H1 (cell line): Measurements from ENCODE around the gene MEF2A. TPM values are rescaled to one million over a fixed set of nuclear protein-coding genes. Genes with fewer than 3 reads are reported as not detected.

Source experiments
- CTCF ChIA-PET: fragments of 300-600 bp; sonication (Branson Sonifier 250); formaldehyde crosslinking; loops from one replicate; lab custom pipeline; 2021; ENCODE audit not compliant: partially characterized antibody; lab: Charles Lee
- POLR2A ChIA-PET: fragments of 300-600 bp; sonication (Branson Sonifier 250); formaldehyde crosslinking; loops from one replicate; lab custom pipeline; 2021; ENCODE audit warnings: inconsistent platforms; ENCODE audit not compliant: partially characterized antibody; lab: Charles Lee
- DNase-seq, 2 experiments: peaks; one replicate each; pipeline versions ENCODE4 v3.0.0 to v3.0.0-alpha.2; 2010 to 2022; ENCODE audit warnings: low spot score in 2 of 2, low read depth in 1 of 2, mixed read lengths in 1 of 2
- FAIRE-seq: peaks from 2 replicates; lab custom pipeline; 2011; peaks lifted over from hg19 to GRCh38; lab: Jason Lieb, UNC
- H2AFZ ChIP-seq: 2 replicates; pipeline ENCODE4 v1.8.1; 2012; ENCODE audit warnings: low read length, inconsistent platforms
- H2AK5ac ChIP-seq: 2 replicates; pipeline ENCODE4 v1.6.1; 2013; ENCODE audit warnings: low read depth, low read length
- H2BK120ac ChIP-seq: replicated peaks from 2 replicates; pipeline ENCODE3; 2013; ENCODE audit warnings: low read depth, low read length, inconsistent platforms
- H2BK12ac ChIP-seq: 2 replicates; pipeline ENCODE4 v1.6.1; 2013; ENCODE audit warnings: low read depth, low read length
- H2BK15ac ChIP-seq: 2 replicates; pipeline ENCODE4 v1.6.1; 2013; ENCODE audit warnings: low read length
- H2BK20ac ChIP-seq: 2 replicates; pipeline ENCODE4 v1.6.1; 2013; ENCODE audit warnings: low read length
- H2BK5ac ChIP-seq: 2 replicates; pipeline ENCODE4 v1.6.1; 2013; ENCODE audit warnings: low read depth, low read length
- H3K14ac ChIP-seq: 2 replicates; pipeline ENCODE4 v1.6.1; 2013; ENCODE audit warnings: inconsistent platforms; ENCODE audit not compliant: insufficient read length
- H3K18ac ChIP-seq: 2 replicates; pipeline ENCODE4 v1.6.1; 2013; ENCODE audit warnings: low read length; ENCODE audit errors: extremely low read depth
- H3K23ac ChIP-seq: 2 replicates; pipeline ENCODE4 v1.6.1; 2013; ENCODE audit warnings: inconsistent platforms; ENCODE audit not compliant: insufficient read length
- H3K23me2 ChIP-seq: 2 replicates; pipeline ENCODE4 v1.6.1; 2013; ENCODE audit warnings: low read depth, low read length
- H3K27ac ChIP-seq: 2 replicates; pipeline ENCODE4 v1.6.1; 2011; ENCODE audit warnings: low read depth, low read length, inconsistent platforms
- H3K27me3 ChIP-seq, 4 experiments: replicated peaks in 1 of 4; 1 replicate in 1 of 4; 2 replicates in 3 of 4; pipeline versions ENCODE4 v1.6.1 to v1.8.1; 2011 to 2013; ENCODE audit warnings: low read length in 3 of 4, mild to moderate bottlenecking in 3 of 4, inconsistent platforms in 2 of 4, mixed read lengths in 2 of 4, moderate library complexity in 1 of 4; ENCODE audit not compliant: control insufficient read depth in 3 of 4, insufficient read depth in 3 of 4; ENCODE audit errors: extremely low read depth in 1 of 4
- H3K36me3 ChIP-seq, 4 experiments: 2 replicates each; pipeline versions ENCODE4 v1.6.1 to v1.8.1; 2011 to 2013; ENCODE audit warnings: mild to moderate bottlenecking in 4 of 4, low read length in 3 of 4, moderate library complexity in 2 of 4, control low read depth in 1 of 4, inconsistent platforms in 1 of 4; ENCODE audit not compliant: insufficient read depth in 4 of 4, control insufficient read depth in 2 of 4
- H3K4ac ChIP-seq: replicated peaks from 2 replicates; pipeline ENCODE3; 2013; ENCODE audit warnings: low read length, low read depth, mixed read lengths, inconsistent platforms; ENCODE audit not compliant: insufficient read length
- H3K4me1 ChIP-seq, 4 experiments: replicated peaks in 1 of 4; 1 replicate in 1 of 4; 2 replicates in 3 of 4; pipeline versions ENCODE4 v1.6.1 to v1.8.1; 2011 to 2013; ENCODE audit warnings: low read length in 3 of 4, inconsistent platforms in 2 of 4, mixed read lengths in 1 of 4; ENCODE audit not compliant: insufficient read depth in 4 of 4, control insufficient read depth in 3 of 4
- H3K4me2 ChIP-seq, 2 experiments: 2 replicates each; pipeline versions ENCODE4 v1.6.1 to v1.8.1; 2011 to 2013; ENCODE audit warnings: low read depth in 2 of 2, low read length in 2 of 2, control low read depth in 1 of 2, inconsistent platforms in 1 of 2, mild to moderate bottlenecking in 1 of 2; ENCODE audit not compliant: insufficient read depth in 1 of 2
- H3K4me3 ChIP-seq, 4 experiments: fragments of 200-600, 300-600 bp in 1 of 4; sonication (generic), shearing (Covaris generic), sonication (Bioruptor Twin) in 1 of 4; 2 replicates each; pipeline versions ENCODE4 v1.5.1 to v1.8.1; 2011 to 2016; ENCODE audit warnings: low read length in 4 of 4, low read depth in 3 of 4, control low read depth in 2 of 4, inconsistent platforms in 2 of 4, mild to moderate bottlenecking in 2 of 4, mixed read lengths in 1 of 4, moderate library complexity in 1 of 4; ENCODE audit not compliant: insufficient read depth in 2 of 4; ENCODE audit errors: extremely low read depth in 1 of 4
- H3K56ac ChIP-seq: replicated peaks from 2 replicates; pipeline ENCODE3; 2013; ENCODE audit warnings: low read depth, mild to moderate bottlenecking, mixed read lengths, low read length, inconsistent platforms; ENCODE audit not compliant: insufficient read length
- H3K79me1 ChIP-seq: 2 replicates; pipeline ENCODE4 v1.6.1; 2013; ENCODE audit warnings: low read depth, low read length, control low read depth
- H3K79me2 ChIP-seq, 2 experiments: 2 replicates each; pipeline versions ENCODE4 v1.6.1 to v1.8.1; 2012 to 2013; ENCODE audit warnings: low read length in 2 of 2, mild to moderate bottlenecking in 2 of 2, inconsistent platforms in 1 of 2; ENCODE audit not compliant: insufficient read depth in 2 of 2, control insufficient read depth in 1 of 2
- H3K9ac ChIP-seq, 4 experiments: replicated peaks in 1 of 4; 1 replicate in 1 of 4; 2 replicates in 3 of 4; pipeline versions ENCODE4 v1.6.1 to v1.8.1; 2011 to 2013; ENCODE audit warnings: low read depth in 3 of 4, low read length in 3 of 4, control low read depth in 2 of 4, mild to moderate bottlenecking in 2 of 4, moderate library complexity in 2 of 4, inconsistent platforms in 1 of 4; ENCODE audit errors: extremely low read depth in 1 of 4
- H3K9me3 ChIP-seq, 2 experiments: 2 replicates each; pipeline versions ENCODE4 v1.6.1 to v1.8.1; 2012 to 2013; ENCODE audit warnings: mild to moderate bottlenecking in 2 of 2, moderate library complexity in 2 of 2, control low read depth in 1 of 2, inconsistent platforms in 1 of 2, low read depth in 1 of 2, low read length in 1 of 2, mixed read lengths in 1 of 2; ENCODE audit not compliant: insufficient read depth in 2 of 2
- H4K20me1 ChIP-seq, 2 experiments: replicated peaks in 1 of 2; 2 replicates each; pipeline versions ENCODE3 to v1.8.1; 2011 to 2013; ENCODE audit warnings: inconsistent platforms in 2 of 2, low read length in 2 of 2, mild to moderate bottlenecking in 1 of 2; ENCODE audit not compliant: insufficient read depth in 2 of 2, control insufficient read depth in 1 of 2
- H4K5ac ChIP-seq: 2 replicates; pipeline ENCODE4 v1.6.1; 2013; ENCODE audit warnings: low read length, low read depth, mixed read lengths, inconsistent platforms; ENCODE audit not compliant: insufficient read length
- H4K8ac ChIP-seq: 2 replicates; pipeline ENCODE4 v1.8.0; 2013; ENCODE audit warnings: mild to moderate bottlenecking, moderate library complexity, low read length, inconsistent platforms; ENCODE audit not compliant: insufficient read depth; ENCODE audit errors: extremely low read depth
- H4K91ac ChIP-seq: replicated peaks from 2 replicates; pipeline ENCODE3; 2013; ENCODE audit warnings: low read length, mixed read lengths, inconsistent platforms; ENCODE audit not compliant: insufficient read length
- BRCA1 ChIP-seq: IDR thresholded peaks from 2 replicates; pipeline ENCODE4 v1.6.1; 2012; ENCODE audit warnings: low read depth, low read length, improper control_type of control experiment
- CHD1 ChIP-seq: IDR thresholded peaks from 2 replicates; pipeline ENCODE4 v1.6.1; 2012; ENCODE audit warnings: low read depth, low read length, improper control_type of control experiment
- EGR1 ChIP-seq: IDR thresholded peaks from 2 replicates; pipeline ENCODE4 v1.6.1; 2011; ENCODE audit warnings: low read depth, low read length, borderline replicate concordance
- EP300 ChIP-seq, 2 experiments: IDR thresholded peaks; 1 replicate in 1 of 2; 2 replicates in 1 of 2; pipeline ENCODE4 v1.6.1; 2011 to 2012; ENCODE audit warnings: low read depth in 2 of 2, low read length in 2 of 2, mild to moderate bottlenecking in 2 of 2, borderline replicate concordance in 1 of 2, inconsistent platforms in 1 of 2, moderate library complexity in 1 of 2
- FOSL1 ChIP-seq: IDR thresholded peaks from 2 replicates; pipeline ENCODE4 v1.6.1; 2011; ENCODE audit warnings: mild to moderate bottlenecking, low read depth, low read length, moderate library complexity; ENCODE audit not compliant: insufficient read depth
- HDAC6 ChIP-seq: IDR thresholded peaks from one replicate; pipeline ENCODE4 v1.7.1; 2012; ENCODE audit warnings: low read depth, mild to moderate bottlenecking, inconsistent platforms, low read length, moderate library complexity
- PHF8 ChIP-seq: fragments of 200-600 bp; sonication (generic); conservative IDR thresholded peaks from 2 replicates; pipeline ENCODE4 v1.7.1; 2012; ENCODE audit warnings: low read depth, mild to moderate bottlenecking, inconsistent platforms, low read length, moderate library complexity
- SIX5 ChIP-seq: IDR thresholded peaks from 2 replicates; pipeline ENCODE4 v1.6.1; 2011; ENCODE audit warnings: mild to moderate bottlenecking, low read depth, low read length
- TAF1 ChIP-seq: IDR thresholded peaks from 2 replicates; pipeline ENCODE4 v1.6.1; 2011; ENCODE audit warnings: mild to moderate bottlenecking, low read depth, low read length
- TAF7 ChIP-seq: optimal IDR thresholded peaks from 2 replicates; pipeline ENCODE3; 2011; ENCODE audit warnings: low read depth, mild to moderate bottlenecking, inconsistent platforms, low read length, moderate library complexity, borderline replicate concordance
- TBP ChIP-seq: IDR thresholded peaks from 2 replicates; pipeline ENCODE4 v1.6.1; 2011; ENCODE audit warnings: low read depth, low read length, improper control_type of control experiment
- WGBS, 2 experiments: shearing (Covaris generic) in 1 of 2; methylation state at CpG; one replicate each; pipeline versions ENCODE4 v1.1.6 to v1.1.7; 2013 to 2015; ENCODE audit warnings: low lambda C conversion rate in 2 of 2, mixed read lengths in 2 of 2, inconsistent platforms in 1 of 2, low coverage in 1 of 2, missing lambda C conversion rate in 1 of 2; ENCODE audit not compliant: insufficient replicate concordance in 2 of 2, insufficient coverage in 1 of 2, insufficient read length in 1 of 2; ENCODE audit errors: extremely low coverage in 1 of 2, missing lambda C conversion rate in 1 of 2; 5-methylcytosine and 5-hydroxymethylcytosine counted together
- polyA plus RNA-seq, 7 experiments: library from polyadenylated mRNA; depleted of rRNA in 3 of 7; stranded (reverse) in 5 of 7; unstranded in 2 of 7; fragments of >200 nt in 5 of 7; fragments of 200-250 nt in 2 of 7; gene quantifications; 1 replicate in 5 of 7; 2 replicates in 1 of 7; 4 replicates in 1 of 7; pipeline versions ENCODE4 v1.2.1 to v1.2.3, GENCODE V29; 2011 to 2013; ENCODE audit warnings: missing spikeins in 2 of 7, mixed read lengths in 2 of 7
- total RNA-seq: library from RNA; stranded (reverse); fragmentation: NEBNext Ultra II Directional; extraction: Animal tissue kit (Norgen Biotek cat#: 25700); gene quantifications from 2 replicates; pipeline ENCODE4 v1.2.1, GENCODE V29; 2021
- TF ChIP-seq, protein P1 (sequence below): IDR thresholded peaks from 2 replicates; pipeline ENCODE4 v1.6.1; 2012; ENCODE audit warnings: inconsistent platforms
- TF ChIP-seq, protein P2 (sequence below): IDR thresholded peaks from 2 replicates; pipeline ENCODE4 v1.6.1; 2011; ENCODE audit warnings: low read length, improper control_type of control experiment

Gene MEF2A
- total and polyA plus RNA-seq, 2 of the 8 experiments (the other 6 are each of a cell fraction or from before 2014, with no cell fraction given) = 15.6 to 22.5 TPM

GRCh38 chr15:99722406-99722805 is 156.6 kb downstream of the MEF2A start:
- H2BK15ac ChIP-seq = no peak overlapping the region
- POLR2A ChIA-PET = interaction anchor here (1.4 to 2.5 kb wide), 2 partner anchors 10 kb away, joined by 3 to 11 read pairs; partner anchors contain the start of gene LYSMD4
- no peaks in the 10 kb centered on the region; the same call in 1 of the 2 replicates for H3K23me2 ChIP-seq

More at GRCh38 chr15:99722406-99722805, 156.6 kb downstream of the MEF2A start:
- Histone ChIP-seq H2BK120ac (no peak overlapping the region), H3K4me3 (no peak overlapping the region), H3K27me3 (no peaks in the 10 kb centered on the region), H4K5ac (no peak overlapping the region), H3K4ac (no peak overlapping the region), H3K36me3 (peaks cover 0 to 5% (median 2%) of the 10 kb centered on the region in 4 experiments; a peak in 3 of 8 replicates), H2BK20ac (no peak overlapping the region), H4K91ac (no peak overlapping the region), H3K4me1 (peaks cover 0 to 3% (median 0%) of the 10 kb centered on the region in 4 experiments; a peak in 1 of 7 replicates), H2AFZ (no peak overlapping the region), H2AK5ac (no peak overlapping the region), H4K20me1 (peaks cover 0 to 2% of the 10 kb centered on the region in 2 experiments), H2BK12ac (no peak overlapping the region), H3K56ac (no peak overlapping the region), H3K79me1 (no peaks in the 10 kb centered on the region), H2BK5ac (no peak overlapping the region), H3K9me3 (peaks cover 4 to 12% of the 10 kb centered on the region in 2 experiments; a peak in 3 of 4 replicates), H3K27ac (no peak overlapping the region), H3K4me2 (no peak overlapping the region), H4K8ac (no peak overlapping the region), H3K14ac (no peak overlapping the region), H3K18ac (no peak overlapping the region), H3K23ac (no peak overlapping the region), H3K79me2 (no peaks in the 10 kb centered on the region), H3K9ac (no peak overlapping the region)
- WGBS, 2 experiments = 91% methylated on average over 3 of the region's 3 CpGs; no CpG with 5 or more reads in 1 of the 2 experiments
- CTCF ChIA-PET = interaction anchor here (1.1 to 2.2 kb wide), 3 partner anchors 19 to 450 kb away, joined by 3 to 7 read pairs (median 6); no protein-coding TSS in a partner anchor
- no peak for DNase-seq
- no peak for TF ChIP-seq SIX5
- TF ChIP-seq, protein P1, sequence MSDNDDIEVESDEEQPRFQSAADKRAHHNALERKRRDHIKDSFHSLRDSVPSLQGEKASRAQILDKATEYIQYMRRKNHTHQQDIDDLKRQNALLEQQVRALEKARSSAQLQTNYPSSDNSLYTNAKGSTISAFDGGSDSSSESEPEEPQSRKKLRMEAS = no peak
- no peak for TF ChIP-seq BRCA1
- TF ChIP-seq TAF1 = no peak
- TF ChIP-seq CHD1 = no peak
- TF ChIP-seq PHF8 = no peak
- no peak for TF ChIP-seq TBP
- TF ChIP-seq FOSL1 = no peak
- no peak for TF ChIP-seq EGR1
- no peak for TF ChIP-seq HDAC6
- no peak for TF ChIP-seq EP300 (IDR thresholded peaks at IDR 0.05; ENCODE audit: borderline replicate concordance in 1 of 2, low read depth in 2 of 2, low read length in 2 of 2)
- no peak for TF ChIP-seq TAF7
- TF ChIP-seq, protein P2, sequence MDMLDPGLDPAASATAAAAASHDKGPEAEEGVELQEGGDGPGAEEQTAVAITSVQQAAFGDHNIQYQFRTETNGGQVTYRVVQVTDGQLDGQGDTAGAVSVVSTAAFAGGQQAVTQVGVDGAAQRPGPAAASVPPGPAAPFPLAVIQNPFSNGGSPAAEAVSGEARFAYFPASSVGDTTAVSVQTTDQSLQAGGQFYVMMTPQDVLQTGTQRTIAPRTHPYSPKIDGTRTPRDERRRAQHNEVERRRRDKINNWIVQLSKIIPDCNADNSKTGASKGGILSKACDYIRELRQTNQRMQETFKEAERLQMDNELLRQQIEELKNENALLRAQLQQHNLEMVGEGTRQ = no peak
- no peak for FAIRE-seq
